B cell (primary cell): Measurements from ENCODE around the gene EPC1.
A peak's percentile ranks its signal among the peaks of the same experiment; 100 is the strongest.

ENCODE experiments used
- EZH2 ChIP-seq: IDR thresholded peaks from 2 replicates; pipeline ENCODE4 v1.6.1; 2012; ENCODE audit warnings: borderline replicate concordance, low read depth, mild to moderate bottlenecking, moderate library complexity, low read length; ENCODE audit not compliant: insufficient read depth, poor library complexity, severe bottlenecking
- TF ChIP-seq, protein P1 (sequence below): fragments of 200-600 bp; IDR thresholded peaks from one replicate; pipeline ENCODE4 v1.8.0; 2022; ENCODE audit warnings: antibody characterized with exemption, mild to moderate bottlenecking

- TF ChIP-seq, protein P1, sequence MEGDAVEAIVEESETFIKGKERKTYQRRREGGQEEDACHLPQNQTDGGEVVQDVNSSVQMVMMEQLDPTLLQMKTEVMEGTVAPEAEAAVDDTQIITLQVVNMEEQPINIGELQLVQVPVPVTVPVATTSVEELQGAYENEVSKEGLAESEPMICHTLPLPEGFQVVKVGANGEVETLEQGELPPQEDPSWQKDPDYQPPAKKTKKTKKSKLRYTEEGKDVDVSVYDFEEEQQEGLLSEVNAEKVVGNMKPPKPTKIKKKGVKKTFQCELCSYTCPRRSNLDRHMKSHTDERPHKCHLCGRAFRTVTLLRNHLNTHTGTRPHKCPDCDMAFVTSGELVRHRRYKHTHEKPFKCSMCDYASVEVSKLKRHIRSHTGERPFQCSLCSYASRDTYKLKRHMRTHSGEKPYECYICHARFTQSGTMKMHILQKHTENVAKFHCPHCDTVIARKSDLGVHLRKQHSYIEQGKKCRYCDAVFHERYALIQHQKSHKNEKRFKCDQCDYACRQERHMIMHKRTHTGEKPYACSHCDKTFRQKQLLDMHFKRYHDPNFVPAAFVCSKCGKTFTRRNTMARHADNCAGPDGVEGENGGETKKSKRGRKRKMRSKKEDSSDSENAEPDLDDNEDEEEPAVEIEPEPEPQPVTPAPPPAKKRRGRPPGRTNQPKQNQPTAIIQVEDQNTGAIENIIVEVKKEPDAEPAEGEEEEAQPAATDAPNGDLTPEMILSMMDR: peak; percentile 89
- no peak for TF ChIP-seq EZH2
Measured at GRCh38 chr10:32367793-32368453, 21.0 kb upstream of the EPC1 start.
